ENCODE results near the gene TICAM2.

Gene TICAM2

DNA sequence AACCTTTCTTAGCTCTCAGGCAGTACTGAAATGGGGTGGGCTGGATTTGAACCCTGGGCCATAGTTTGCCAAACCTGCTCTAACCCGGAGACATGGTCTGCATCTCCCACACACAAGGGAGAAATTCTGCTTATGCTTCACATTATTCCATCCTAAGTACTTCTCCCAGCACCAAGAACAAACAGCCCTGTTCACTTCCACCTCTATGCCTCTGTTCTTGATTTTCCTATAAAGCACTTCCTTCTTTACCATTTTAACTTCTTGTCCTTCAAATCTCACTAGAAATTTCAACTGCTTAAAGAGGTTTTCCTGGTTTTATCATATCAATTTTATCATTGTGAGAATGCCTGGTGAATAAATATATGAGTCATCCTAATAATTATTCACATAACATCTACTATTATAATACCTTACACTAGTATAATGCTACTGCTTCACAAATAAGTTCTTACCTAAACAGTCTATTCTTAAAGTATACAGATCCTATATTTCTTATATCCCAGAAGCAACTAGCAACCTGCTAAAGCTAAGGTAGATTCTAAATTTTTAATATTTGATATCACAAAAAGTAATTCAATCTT is 70.4 kb downstream of the TICAM2 start:
- DNase-seq (ENCODE audit: low spot score) = no peak

DNA sequence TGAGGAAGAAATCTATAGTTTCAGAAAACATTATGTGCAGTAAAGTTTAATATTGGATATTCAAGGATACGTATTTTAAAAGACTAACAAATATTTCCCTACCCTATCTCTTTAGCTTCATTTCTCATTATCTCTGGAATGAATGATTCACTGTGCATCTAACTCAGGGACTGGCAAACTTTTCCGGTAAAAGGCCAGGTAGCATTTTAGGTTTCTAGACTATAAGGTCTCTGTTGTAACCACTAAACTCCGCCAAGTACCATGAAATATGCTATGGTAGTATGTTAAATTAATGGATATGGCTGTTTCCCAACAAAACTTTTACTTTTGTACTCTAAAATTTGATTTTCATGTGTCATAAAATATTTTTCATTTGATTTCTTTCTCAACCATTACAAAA is 70.9 kb downstream of the TICAM2 start:
- no peak for DNase-seq (ENCODE audit: low spot score)

DNA sequence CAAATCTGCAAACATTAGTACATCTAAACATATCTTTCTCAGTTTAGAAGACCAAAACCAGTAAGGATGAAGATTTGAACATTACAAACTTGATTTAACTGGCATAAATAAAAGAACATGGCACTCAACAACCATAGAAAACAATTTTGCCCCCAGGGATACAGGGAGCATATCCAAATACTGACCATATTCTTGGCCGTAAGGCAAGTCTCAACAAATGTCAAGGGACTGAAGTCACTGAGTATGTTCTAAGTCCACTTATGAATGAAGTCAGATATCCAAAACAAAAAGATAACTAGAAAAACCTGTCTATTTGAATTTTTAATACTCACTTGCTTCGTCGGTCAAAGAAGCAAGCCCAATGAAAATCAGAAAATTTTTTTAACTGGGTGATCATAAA is 71.9 kb downstream of the TICAM2 start:
- no peak for DNase-seq (ENCODE audit: low spot score)

All from iPS-NIHi11 (cell line).